GM18519 (cell line): Measurements from ENCODE around the gene CCNL2.
"Not testable (repeated sequence)": the region's sequence is repeated elsewhere in the genome, so short reads cannot be mapped to it uniquely, and the experiment has no call there.

Experiments
- ATAC-seq: cut with Tn5 transposase; IDR thresholded peaks from one replicate; pipeline ENCODE4 v1.9.1; 2021; ENCODE audit warnings: mild to moderate bottlenecking, moderate library complexity; ENCODE audit not compliant: unreplicated experiment, low FRiP score

Gene CCNL2

DNA sequence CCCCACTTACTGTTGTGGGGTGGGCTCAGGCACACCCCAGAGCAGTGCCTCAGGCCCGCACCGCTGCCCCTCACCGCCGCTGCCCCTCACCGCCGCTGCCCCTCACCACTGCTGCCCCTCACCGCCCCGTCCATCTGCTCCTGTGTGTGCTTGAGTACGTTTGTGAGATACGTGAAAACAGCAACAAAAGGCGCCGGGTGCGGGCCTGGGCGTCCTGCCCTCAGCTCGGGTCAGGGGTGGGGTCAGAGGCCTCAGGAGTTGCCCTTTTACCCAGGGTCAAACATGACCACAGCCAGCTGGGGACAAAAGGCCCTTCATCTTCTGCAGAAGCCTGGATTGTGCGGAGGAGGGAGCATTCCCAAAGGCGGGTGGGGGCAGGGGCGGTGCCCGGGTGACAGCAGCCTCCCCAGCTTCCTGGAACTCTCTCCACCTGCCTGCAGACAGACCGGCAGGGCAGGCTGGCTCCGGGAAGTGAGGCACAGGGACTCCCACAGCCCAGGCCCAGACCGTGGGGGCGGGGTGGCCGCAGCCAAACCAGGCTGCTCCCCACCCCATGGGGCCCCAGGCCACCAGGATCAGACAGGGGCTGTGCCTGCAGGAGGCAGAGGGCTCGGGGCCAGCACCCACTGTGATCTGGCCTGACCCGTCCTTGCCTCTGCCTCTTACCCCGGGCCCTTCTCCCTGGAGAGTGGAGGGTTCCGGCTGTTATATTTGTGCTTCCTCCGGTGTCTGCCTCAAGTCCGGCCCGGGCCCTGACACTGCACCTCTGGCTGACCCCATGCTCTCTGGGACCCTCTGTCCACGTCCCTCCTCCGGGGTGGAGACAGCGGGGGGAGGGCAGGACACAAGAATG, 34.0 kb upstream of the CCNL2 start:
- no peak for ATAC-seq

DNA sequence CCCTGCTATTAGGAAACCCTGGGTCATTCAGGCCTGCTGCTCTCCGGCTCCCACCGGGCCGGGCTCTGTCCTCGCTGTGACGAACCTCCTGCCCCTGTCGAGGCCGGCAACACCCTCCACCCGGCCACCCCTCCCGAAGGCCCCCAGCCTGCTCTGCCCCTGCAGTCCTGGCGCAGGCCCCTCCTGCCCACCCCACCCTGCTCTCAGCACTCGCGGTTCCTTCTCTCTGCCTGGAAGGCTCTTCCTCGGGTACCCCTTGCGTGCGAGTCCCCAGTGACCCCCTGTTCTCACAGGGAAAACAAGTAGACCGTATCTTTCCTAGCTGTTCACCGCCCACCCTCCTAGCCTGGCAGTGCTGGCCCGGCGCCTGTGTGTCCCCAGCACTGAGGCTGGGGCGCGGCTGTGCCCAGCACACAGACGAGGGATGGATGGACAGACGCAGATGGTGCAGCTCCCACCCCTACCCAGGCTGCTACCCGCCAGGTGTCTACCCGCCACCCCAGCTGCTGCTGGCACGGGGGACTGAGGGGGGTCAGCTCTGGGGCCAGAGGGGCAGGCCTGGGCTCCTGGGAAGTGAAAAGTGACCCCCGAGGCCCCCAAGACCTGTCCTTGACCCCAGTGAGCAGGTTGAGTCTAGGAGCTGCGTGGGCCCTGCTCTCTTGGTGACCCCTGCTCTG, 33.3 kb upstream of the CCNL2 start:
- ATAC-seq = no peak

DNA sequence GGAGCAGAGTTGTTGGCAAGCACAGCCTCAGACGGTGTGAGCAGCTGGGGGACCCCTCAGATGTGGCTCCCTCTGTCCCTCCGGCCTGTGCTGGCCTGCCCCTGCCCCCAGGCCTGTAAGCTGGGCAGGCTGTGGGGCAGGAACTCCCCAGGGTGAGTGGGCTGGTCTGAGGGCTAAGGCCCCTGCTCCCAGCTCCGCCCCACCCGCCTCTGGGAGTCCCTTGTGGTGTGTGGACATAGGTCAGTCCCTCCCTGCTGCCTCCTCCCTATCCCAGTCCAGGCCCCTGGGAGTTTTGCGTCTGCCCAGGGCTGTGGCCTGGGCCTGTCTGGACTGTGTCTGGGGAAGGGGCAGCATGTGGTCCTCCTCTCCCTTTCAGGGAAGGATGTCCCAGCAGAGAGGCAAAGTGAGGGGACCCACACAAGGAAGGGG, 32.7 kb upstream of the CCNL2 start:
- ATAC-seq = no peak

DNA sequence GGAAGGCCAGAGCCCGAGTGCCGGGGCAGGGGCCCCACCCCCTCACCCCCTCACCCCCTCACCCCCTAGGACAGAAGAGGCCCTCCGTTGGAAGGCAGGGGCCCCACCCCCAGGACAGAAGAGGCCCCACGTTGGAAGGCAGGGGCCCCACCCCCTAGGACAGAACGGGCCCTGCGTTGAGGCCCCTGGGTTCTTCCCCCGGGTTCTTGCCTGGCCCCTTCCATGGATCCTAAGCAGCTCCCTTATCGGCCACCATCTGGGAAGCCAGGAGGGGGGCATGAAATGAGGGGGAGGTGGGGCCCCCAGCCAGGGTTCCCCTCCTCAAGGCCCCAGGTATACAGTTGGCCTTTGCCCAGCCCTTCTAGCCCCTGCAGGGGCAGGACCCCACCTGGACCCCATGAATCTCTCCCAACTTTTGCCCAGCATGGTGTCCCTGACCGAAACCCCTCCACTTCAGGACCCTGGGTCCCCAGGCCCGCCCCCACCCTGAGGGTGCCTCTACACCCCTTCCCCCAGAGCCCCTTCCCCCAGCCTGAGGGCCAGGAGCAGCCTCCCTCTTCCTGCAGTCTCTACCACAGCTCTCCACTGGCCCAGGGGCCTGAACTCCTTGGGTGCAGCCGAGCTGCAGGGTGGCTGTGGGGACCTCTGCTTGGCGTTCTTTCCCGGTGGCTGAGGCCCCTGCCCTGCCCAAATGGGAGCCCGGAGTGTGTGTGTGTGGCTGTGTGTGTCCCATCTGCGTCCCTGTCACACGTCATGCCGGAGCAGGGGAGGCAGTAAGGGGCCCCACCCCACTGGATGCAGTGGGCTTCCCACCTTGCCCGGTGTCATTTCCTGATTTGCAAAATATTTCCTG, 32.1 kb upstream of the CCNL2 start:
- no peak for ATAC-seq

DNA sequence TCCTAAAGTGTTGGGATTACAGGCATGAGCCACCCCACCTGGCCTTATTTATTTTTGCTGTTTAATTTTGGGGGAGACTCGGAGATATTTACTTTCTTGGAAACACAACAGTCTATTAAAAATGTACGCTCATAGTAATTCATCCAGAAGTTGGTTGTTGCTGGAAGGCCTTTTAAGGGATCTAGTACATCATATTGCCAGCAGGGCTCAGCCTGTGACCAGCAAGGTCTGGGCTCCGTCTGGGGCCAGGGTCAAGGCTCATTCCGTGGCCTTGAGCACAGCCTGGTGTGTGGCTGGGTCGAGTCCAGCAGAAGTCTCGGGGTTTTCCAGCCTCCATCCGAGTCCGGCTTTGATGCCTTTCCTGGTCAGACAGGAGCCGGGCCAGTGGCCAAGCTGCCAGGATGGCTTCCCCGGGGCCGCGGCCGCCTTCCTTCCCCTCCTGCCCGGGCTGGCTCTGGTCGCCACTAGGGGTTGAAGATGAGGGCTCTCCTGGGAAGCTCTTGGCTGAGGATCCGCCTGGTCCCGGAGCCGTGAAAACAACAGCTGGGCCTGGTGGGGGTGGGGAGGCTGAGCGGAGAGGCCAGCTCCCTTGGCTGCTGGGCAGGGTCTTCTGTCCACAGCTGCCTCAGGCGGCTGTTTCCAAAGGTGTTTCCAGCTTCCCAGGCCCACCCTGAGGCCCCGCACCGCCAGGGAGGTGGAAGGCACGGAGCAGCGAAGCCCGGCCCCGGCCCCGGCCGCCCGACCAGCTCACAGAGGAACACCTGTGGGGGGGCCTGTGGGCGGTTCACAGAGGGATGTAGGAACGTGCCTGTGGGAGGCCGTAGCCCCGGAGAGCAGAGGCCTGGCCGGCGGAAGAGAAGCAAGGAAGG, 31.2 kb upstream of the CCNL2 start:
- ATAC-seq = no peak

DNA sequence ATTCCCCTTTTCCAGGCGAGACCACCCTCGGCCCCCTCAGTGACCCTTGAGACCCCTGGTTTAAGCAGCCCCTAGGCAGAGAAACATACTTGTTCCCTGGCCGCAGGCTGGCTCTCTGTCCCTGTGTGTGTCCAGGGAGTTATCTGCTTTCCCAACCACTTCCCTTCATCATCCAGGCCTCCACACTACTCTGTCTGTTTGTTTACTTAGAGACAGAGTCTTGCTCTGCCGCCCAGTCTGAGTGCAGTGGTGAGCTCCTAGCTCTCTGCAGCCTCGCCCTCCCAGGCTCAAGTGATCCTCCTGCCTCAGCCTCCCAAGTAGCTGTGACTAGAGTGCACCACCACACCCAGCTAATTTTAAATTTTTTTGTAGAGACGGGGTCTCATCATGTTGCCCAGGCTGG, 30.5 kb upstream of the CCNL2 start:
- no peak for ATAC-seq

DNA sequence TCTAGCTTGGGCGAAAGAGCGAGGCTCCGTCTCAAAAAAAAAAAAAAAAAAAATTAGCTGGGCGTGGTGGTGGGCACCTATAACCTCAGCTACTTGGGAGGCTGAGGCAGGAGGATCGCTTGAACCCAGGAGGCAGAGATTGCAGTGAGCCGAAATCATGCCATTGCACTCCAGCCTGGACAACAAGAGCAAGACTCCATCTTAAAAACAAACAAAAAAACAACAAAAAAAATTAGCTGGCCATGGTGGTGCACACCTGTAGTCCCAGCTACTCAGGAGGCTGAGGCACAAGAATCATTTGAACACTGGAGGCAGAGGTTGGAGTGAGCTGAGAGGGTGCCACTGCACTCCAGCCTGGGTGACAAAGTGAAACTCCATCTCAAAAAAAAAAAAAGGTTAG, 29.8 kb upstream of the CCNL2 start:
- not testable (repeated sequence) for ATAC-seq

DNA sequence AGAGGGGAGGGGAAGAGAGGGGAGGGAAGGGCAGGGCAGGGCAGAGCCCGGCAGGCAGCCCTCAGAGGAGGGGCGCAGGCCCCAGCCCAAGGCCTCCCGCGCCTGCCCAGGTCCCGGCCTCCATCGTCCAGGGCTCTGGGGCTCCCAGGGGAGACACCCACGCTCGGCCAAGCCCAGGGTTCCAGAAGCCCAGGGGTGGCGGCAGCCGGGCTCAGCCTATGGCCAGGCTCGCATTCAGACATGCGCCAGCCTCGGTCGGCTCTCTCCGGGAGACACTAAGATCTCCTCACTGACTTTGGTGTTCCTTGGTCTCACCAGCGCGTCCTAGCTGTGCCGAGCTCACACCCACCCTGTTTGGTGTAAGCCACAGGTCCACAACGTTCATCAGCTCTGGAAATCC, 29.0 kb upstream of the CCNL2 start:
- no peak for ATAC-seq

DNA sequence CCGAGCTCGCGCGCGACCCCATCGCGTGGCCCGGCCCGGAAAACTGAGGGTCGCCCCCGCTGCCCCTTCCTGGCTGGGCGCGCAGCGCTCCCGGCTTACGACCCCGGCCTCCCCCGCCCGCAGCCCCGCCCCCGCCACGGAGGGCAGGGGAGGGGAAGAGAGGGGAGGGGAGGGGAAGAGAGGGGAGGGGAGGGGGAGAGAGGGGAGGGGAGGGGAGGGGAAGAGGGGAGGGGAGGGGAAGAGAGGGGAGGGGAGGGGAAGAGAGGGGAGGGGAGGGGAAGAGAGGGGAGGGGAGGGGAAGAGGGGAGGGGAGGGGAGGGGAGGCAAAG, 28.6 kb upstream of the CCNL2 start:
- no peak for ATAC-seq

DNA sequence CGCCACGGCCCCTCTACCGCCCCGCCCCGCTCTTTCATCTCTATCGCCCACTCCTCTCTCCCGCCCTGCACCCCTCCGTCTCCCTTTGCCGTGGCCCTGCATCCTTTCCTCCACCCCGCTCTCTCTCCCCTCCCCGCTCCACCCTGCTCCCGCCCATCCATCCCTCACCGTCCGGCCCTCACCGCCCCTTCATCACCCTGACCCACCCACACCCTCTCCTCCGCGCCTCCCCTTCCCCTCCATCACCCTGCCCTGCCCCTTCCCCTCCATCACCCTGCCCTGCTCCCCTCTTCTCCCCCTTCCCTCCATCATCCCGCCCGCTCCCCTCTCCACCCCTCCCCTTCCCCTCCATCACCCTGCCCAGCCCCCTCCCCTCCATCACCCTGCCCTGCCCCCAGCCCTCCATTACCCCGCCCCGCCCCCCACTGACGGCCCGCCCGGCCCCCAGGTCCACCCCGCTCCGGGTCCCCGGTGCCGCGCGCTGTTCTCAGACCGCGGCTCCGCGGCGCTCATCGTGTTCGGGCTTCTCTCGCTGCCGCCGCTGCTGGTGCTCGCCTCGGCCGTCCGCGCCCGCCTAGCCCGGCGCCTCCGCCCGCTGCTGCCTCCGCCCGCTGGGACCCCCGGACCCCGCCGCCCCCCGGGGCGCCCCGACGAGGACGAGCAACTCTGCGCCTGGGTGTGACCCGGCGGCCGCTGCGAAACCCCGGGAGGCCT, 28.1 kb upstream of the CCNL2 start:
- no peak for ATAC-seq

DNA sequence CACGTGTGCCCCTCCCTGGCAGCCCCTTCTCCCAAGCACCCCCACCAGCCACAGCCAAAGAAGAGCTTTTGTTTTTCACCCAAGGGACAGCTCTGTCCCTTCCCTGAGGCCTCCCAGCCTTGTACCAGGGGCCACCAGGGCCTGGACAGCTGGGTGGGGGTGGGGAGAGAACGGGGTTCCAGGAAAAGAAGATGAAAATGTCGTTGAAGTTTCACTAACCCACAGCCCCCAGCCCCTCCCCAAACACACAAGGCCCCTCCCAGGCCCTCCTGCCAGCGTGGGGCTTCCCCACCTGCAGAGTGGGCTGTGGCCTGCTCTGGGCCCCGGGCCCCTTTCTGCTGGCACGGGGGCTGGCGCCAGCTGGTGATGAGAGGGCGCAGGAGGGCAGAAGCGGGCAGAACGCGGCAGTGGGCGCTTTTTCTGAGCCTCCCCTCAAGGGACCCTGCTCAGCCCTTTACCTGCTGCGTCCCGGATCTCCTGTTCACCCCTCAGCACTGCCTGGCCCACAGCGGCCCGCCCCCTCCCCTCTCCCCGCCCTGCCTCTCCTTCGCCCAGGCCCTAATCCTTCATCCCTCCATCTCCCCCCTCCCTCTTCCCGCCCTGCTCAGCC, 27.5 kb upstream of the CCNL2 start:
- no peak for ATAC-seq

DNA sequence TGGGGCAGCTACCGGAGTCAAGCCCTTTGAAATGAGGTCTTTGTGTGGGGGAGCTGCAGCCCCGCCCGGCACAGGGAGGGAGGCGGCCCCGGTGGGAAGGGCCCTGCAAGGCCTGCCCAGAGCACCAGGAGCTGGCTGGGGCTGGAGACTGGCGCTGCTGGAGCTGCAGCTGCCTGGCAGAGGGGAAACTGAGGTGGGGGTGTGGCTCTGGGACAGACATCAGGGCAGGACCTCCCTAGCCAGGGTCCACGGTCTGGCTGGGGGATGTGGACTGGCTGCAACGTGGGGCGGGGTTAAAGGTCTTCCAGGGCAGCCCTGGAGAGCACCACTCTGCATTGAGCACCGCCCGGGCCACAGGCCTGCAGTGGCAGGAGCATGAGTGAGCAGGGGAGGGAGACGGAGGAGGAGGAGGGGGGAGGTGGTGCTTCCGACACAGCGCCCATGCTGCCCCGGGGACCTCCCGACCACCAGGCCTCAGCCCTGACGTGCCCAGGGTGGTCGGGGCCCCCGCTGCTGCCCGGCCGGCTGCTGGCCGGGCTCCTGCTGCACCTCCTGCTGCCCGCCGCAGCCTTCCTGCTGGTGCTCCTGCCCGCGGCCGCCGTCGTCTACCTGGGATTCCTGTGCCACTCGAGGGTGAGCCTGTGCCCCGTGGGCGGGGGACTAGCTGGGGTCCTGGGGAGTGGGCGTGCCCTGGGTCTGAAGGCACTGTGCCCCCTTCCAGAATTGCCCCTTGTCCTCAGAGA, 26.8 kb upstream of the CCNL2 start:
- ATAC-seq = no peak

DNA sequence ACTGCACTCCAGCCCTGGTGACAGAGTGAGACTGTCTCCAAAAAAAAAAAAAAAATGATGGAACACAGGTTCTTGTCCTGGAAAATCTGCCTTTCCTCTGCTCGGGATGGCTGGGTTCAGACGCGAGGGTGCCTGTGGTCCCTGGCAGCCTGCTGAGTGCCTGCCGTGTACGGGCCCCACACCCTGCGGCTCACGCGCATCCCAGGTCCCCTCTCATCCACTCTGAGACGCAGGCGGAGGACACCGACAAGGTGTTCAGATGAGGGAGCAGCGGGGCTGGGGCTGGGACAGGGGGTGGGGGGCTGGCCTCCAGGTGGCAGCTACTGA, 26.3 kb upstream of the CCNL2 start:
- ATAC-seq = no peak

DNA sequence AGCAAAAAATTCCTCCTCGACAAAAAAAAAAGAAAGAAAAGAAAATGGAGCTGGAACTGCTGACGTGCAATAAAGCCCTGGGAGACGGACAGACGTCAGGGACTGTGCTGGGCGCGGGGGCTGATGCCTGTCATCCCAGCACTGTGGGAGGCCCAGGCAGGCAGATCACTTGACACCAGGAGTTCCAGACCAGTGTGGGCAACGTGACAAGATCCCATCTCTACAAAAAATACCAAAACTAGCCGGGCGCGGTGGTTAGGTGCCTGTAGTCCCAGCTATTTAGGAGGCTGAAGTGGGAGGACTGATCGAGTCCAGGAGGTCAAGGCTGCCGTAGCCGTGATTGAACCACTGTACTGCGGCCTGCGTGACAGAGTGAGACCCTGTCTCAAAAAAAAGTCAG, 25.6 kb upstream of the CCNL2 start:
- ATAC-seq = no peak

DNA sequence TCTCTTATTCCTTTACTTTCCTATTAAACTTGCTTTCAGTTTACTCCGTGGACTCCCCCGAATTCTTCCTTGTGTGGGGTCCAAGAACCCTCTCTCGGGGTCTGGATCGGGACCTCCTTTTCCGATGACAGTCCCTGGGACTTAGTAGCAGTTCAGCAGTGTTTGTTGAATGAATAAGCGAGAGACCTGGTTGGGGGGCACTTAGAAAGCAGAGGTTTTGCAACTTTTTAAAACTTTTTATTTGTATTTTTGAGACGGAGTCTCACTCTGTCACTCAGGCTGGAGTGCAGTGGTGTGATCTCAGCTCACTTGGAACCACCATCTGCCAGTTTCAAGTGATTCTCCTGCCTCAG, 24.1 kb upstream of the CCNL2 start:
- ATAC-seq = no peak

DNA sequence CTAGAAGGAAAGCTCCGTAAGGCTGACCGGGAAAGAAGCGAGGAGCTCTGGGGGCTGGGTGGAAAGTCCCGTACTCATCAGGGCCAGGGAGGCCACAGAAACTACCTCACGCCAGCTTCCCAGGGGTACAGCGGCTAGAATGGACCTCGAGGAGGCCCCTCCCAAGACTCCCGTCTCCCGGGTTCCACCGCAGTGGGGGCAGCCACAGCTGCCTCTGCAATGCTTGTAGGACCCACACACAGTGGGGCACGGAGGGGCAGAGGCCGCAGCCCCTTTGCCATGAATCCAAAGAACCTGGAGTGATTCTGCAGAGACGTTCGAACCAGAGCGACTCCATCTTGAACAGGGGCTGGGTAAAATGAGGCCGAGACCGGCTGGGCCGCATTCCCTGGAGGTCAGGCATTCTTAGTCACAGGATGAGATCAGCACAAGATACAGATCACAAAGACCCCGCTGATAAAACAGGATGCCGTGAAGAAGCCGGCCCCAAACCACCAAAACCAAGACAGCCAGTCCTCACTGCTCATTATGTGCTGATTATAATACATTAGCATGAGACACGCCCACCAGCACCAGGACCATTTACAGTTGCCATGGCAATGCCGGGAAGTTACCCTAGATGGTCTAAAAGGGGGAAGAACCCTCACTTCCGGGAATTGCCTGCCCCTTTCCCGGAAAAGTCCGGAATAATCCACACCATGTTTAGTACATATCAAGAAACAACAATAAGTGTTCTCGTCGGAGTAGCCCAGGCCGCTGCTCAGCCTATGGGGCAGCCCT, 23.5 kb upstream of the CCNL2 start:
- ATAC-seq = no peak

DNA sequence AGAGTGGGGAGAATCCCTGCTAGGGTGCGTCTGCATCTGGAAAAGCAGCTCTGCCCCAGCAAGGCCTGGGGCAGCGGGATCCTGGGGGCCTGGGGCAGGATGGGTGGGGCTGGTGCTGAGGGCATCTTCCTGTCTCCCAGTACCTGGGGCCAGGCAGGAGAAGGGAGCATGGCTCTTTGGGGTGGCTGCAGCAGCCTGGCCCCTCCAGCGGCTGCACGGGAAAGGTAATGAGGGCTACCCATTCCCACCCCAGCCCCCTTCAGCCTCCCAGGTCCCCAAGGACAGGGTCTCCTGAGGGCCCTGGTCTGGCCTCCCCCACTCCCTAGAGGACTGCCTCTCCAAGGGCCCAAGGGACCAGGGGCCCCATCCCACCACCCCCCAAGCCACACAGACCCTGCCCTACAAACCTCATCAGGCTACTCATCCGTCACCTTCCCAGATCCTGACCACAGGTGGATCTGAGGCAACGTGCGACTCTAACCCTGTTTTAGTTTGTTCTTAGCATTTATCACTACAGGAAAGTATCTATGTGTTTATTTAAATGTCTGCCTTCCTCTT, 22.9 kb upstream of the CCNL2 start:
- no peak for ATAC-seq
